ENCODE results near the gene ZNF384. TPM values are rescaled to one million over a fixed set of nuclear protein-coding genes. Genes with fewer than 3 reads are reported as not detected.

ZNF384 gene
- total RNA-seq, 1 donor from 2014 or later, result 78.3 TPM

GRCh38 chr12:6632026-6632983 lies 56.9 kb downstream of the ZNF384 start:
- H3K4me3 Mint-ChIP-seq, result peak overlapping the region; percentile 21
- peaks cover 3% of the 10 kb centered on the region for H3K27me3 Mint-ChIP-seq
- DNase-seq (ENCODE audit: extremely low spot score, unreplicated experiment), result no peak
- H3K36me3 Mint-ChIP-seq, result no peaks in the 10 kb centered on the region
- no peak for TF ChIP-seq CTCF (conservative IDR thresholded peaks at IDR 0.05)
- peak overlapping the region; percentile 87 for H3K27ac Mint-ChIP-seq
- H3K4me1 Mint-ChIP-seq (ENCODE audit: unreplicated experiment), result peaks cover 15% of the 10 kb centered on the region
- no peaks in the 10 kb centered on the region for H3K9me3 Mint-ChIP-seq

- Mint-ChIP-seq H3K27ac (peak overlapping the region; percentile 87), H3K4me3 (peak overlapping the region; percentile 39), H3K4me1 (ENCODE audit: unreplicated experiment) (peaks cover 15% of the 10 kb centered on the region), H3K9me3 (no peaks in the 10 kb centered on the region), H3K36me3 (no peaks in the 10 kb centered on the region), H3K27me3 (peaks cover 3% of the 10 kb centered on the region)
- TF ChIP-seq CTCF (conservative IDR thresholded peaks at IDR 0.05), result no peak
- DNase-seq (ENCODE audit: extremely low spot score, unreplicated experiment), result no peak
Observed at GRCh38 chr12:6631549-6631961, 57.6 kb downstream of the ZNF384 start.

- TF ChIP-seq CTCF (conservative IDR thresholded peaks at IDR 0.05), result no peak
- H3K4me3 Mint-ChIP-seq, result no peak overlapping the region
- no peaks in the 10 kb centered on the region for H3K27me3 Mint-ChIP-seq
- H3K4me1 Mint-ChIP-seq (ENCODE audit: unreplicated experiment), result peaks cover 11% of the 10 kb centered on the region
- H3K27ac Mint-ChIP-seq, result peak overlapping the region; percentile 87
- H3K9me3 Mint-ChIP-seq, result no peaks in the 10 kb centered on the region
- no peaks in the 10 kb centered on the region for H3K36me3 Mint-ChIP-seq
- no peak for DNase-seq (ENCODE audit: extremely low spot score, unreplicated experiment)
Observed at GRCh38 chr12:6630736-6631135, 58.4 kb downstream of the ZNF384 start.

- H3K9me3 Mint-ChIP-seq, result no peaks in the 10 kb centered on the region
- peaks cover 6% of the 10 kb centered on the region for H3K4me1 Mint-ChIP-seq (ENCODE audit: unreplicated experiment)
- no peaks in the 10 kb centered on the region for H3K27me3 Mint-ChIP-seq
- H3K4me3 Mint-ChIP-seq, result no peak overlapping the region
- no peak for TF ChIP-seq CTCF (conservative IDR thresholded peaks at IDR 0.05)
- no peak overlapping the region for H3K27ac Mint-ChIP-seq
- H3K36me3 Mint-ChIP-seq, result no peaks in the 10 kb centered on the region
- DNase-seq (ENCODE audit: extremely low spot score, unreplicated experiment), result no peak
Observed at GRCh38 chr12:6627616-6628015, 61.6 kb downstream of the ZNF384 start.

- no peak overlapping the region for H3K4me3 Mint-ChIP-seq
- H3K9me3 Mint-ChIP-seq, result no peaks in the 10 kb centered on the region
- TF ChIP-seq CTCF (conservative IDR thresholded peaks at IDR 0.05), result no peak
- no peak overlapping the region for H3K27ac Mint-ChIP-seq
- no peak for DNase-seq (ENCODE audit: extremely low spot score, unreplicated experiment)
- H3K36me3 Mint-ChIP-seq, result no peaks in the 10 kb centered on the region
- H3K4me1 Mint-ChIP-seq (ENCODE audit: unreplicated experiment), result no peaks in the 10 kb centered on the region
- H3K27me3 Mint-ChIP-seq, result no peaks in the 10 kb centered on the region
Observed at GRCh38 chr12:6626654-6627283, 62.4 kb downstream of the ZNF384 start.
